Endodermal cell (in vitro differentiated cells): ENCODE data around the gene ANKRD35. TPM values are rescaled to one million over a fixed set of nuclear protein-coding genes. Genes with fewer than 3 reads are reported as not detected.
"Not testable (repeated sequence)": the region's sequence is repeated elsewhere in the genome, so short reads cannot be mapped to it uniquely, and the experiment has no call there.

Experiments
- DNase-seq: peaks from one replicate; pipeline ENCODE4 v3.0.0-alpha.2; 2017
- H3K27ac ChIP-seq: 2 replicates; pipeline ENCODE4 v1.5.1; 2013; ENCODE audit warnings: mild to moderate bottlenecking, low read depth, low read length, moderate library complexity
- H3K27me3 ChIP-seq: 2 replicates; pipeline ENCODE4 v1.6.1; 2013; ENCODE audit warnings: mild to moderate bottlenecking, low read length, moderate library complexity; ENCODE audit not compliant: insufficient read depth, control insufficient read depth, poor library complexity, severe bottlenecking
- H3K36me3 ChIP-seq: 2 replicates; pipeline ENCODE4 v1.7.0; 2013; ENCODE audit warnings: mild to moderate bottlenecking, low read length, moderate library complexity; ENCODE audit not compliant: control insufficient read depth, insufficient read depth
- H3K4me1 ChIP-seq: one replicate; pipeline ENCODE4 v1.7.0; 2013; ENCODE audit warnings: low read length; ENCODE audit not compliant: control insufficient read depth, insufficient read depth
- H3K4me3 ChIP-seq: 2 replicates; pipeline ENCODE4 v1.5.1; 2013; ENCODE audit warnings: mild to moderate bottlenecking, low read length, moderate library complexity
- H3K9ac ChIP-seq: 2 replicates; pipeline ENCODE4 v1.6.1; 2013; ENCODE audit warnings: mild to moderate bottlenecking, low read length, moderate library complexity; ENCODE audit not compliant: poor library complexity, severe bottlenecking; ENCODE audit errors: extremely low read depth
- H3K9me3 ChIP-seq: 2 replicates; pipeline ENCODE4 v1.6.1; 2013; ENCODE audit warnings: mild to moderate bottlenecking, low read length, moderate library complexity; ENCODE audit not compliant: control insufficient read depth
- H3K27ac Mint-ChIP-seq: 2 replicates; pipeline ENCODE4 v1.8.0; 2020; ENCODE audit warnings: mixed read lengths
- H3K27me3 Mint-ChIP-seq: 2 replicates; pipeline ENCODE4 v1.8.0; 2021; ENCODE audit warnings: mild to moderate bottlenecking, mixed read lengths; ENCODE audit not compliant: insufficient read depth
- H3K36me3 Mint-ChIP-seq: 2 replicates; pipeline ENCODE4 v1.8.0; 2020; ENCODE audit warnings: low read depth, mixed read lengths
- H3K4me1 Mint-ChIP-seq: 2 replicates; pipeline ENCODE4 v1.8.0; 2020; ENCODE audit warnings: mixed read lengths
- H3K4me3 Mint-ChIP-seq: 2 replicates; pipeline ENCODE4 v1.8.0; 2020; ENCODE audit warnings: mild to moderate bottlenecking, moderate library complexity, mixed read lengths
- H3K9me3 Mint-ChIP-seq: 2 replicates; pipeline ENCODE4 v1.8.0; 2020; ENCODE audit warnings: mild to moderate bottlenecking, mixed read lengths
- CTCF ChIP-seq: fragments of 200-600 bp; sonication (generic); conservative IDR thresholded peaks from 2 replicates; pipeline ENCODE4 v1.5.0; 2021; ENCODE audit warnings: antibody characterized with exemption, mild to moderate bottlenecking
- WGBS, 2 experiments: methylation state at CpG; one replicate each; pipeline versions ENCODE4 v1.1.5 to v1.1.7; 2013; ENCODE audit warnings: missing lambda C conversion rate in 2 of 2, mixed read lengths in 1 of 2; ENCODE audit not compliant: insufficient coverage in 1 of 2, insufficient read length in 1 of 2; 5-methylcytosine and 5-hydroxymethylcytosine counted together
- total RNA-seq, 2 donors: library from RNA; stranded (reverse); fragmentation: NEBNext Ultra II Directional in 1 of 2; extraction: Animal tissue kit (Norgen Biotek cat#: 25700) in 1 of 2; gene quantifications; 2 replicates in 1 of 2; 3 replicates in 1 of 2; pipeline ENCODE4 v1.2.1, GENCODE V29; 2021

ANKRD35 gene
- total RNA-seq, 2 donors from 2014 or later, result 0.88 to 1.4 TPM

DNA sequence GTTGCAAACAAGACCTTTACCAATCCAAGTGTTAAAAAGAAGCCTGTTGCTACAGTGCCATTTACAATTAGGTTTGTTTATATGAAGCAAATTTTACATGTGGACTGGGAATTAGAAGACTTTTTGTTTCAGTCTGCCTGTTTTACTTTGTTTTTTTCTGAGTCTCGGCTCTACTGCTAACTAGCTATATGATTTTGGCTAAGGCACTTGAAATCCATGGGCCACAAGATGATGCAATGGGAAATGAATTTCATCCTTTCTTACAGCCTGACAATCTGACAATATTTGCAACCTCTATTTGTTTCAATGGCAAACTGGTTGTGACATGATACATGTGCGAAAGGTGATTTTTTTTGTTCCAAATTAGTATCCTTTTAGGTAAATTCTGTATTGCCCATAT is 36.6 kb upstream of the ANKRD35 start:
- H3K27ac Mint-ChIP-seq, result no peak overlapping the region
- peaks cover 10% of the 10 kb centered on the region for H3K36me3 Mint-ChIP-seq
- no peak overlapping the region for H3K4me3 Mint-ChIP-seq
- TF ChIP-seq CTCF, result no peak
- H3K27me3 Mint-ChIP-seq, result no peaks in the 10 kb centered on the region
- peaks cover 8% of the 10 kb centered on the region for H3K4me1 ChIP-seq
- peaks cover 24% of the 10 kb centered on the region for H3K4me1 Mint-ChIP-seq
- H3K9me3 Mint-ChIP-seq, result no peaks in the 10 kb centered on the region
- no peak overlapping the region for H3K27ac ChIP-seq
- no peaks in the 10 kb centered on the region for H3K27me3 ChIP-seq
- no peaks in the 10 kb centered on the region for H3K9me3 ChIP-seq
- 92 to 100% methylated on average over 2 of the region's 2 CpGs for WGBS, 2 experiments
- no peak overlapping the region for H3K4me3 ChIP-seq
- DNase-seq, result no peak
- no peak overlapping the region for H3K9ac ChIP-seq
- H3K36me3 ChIP-seq, result peaks cover 31% of the 10 kb centered on the region

GRCh38 chr1:145920297-145920696 is 34.6 kb upstream of the ANKRD35 start:
- H3K27me3 Mint-ChIP-seq, H3K27me3 ChIP-seq, H3K27ac Mint-ChIP-seq, H3K4me1 ChIP-seq, H3K27ac ChIP-seq, H3K9me3 Mint-ChIP-seq, H3K9ac ChIP-seq, H3K9me3 ChIP-seq, DNase-seq: not testable (repeated sequence)
- Histone ChIP-seq H3K36me3 (peaks cover 33% of the 10 kb centered on the region), H3K4me3 (peak overlapping the region; percentile 85)
- H3K4me1 Mint-ChIP-seq, result peaks cover 24% of the 10 kb centered on the region
- no CpG with 5 or more reads among the region's 4 CpGs for WGBS, 2 experiments
- peaks cover 20% of the 10 kb centered on the region for H3K36me3 Mint-ChIP-seq
- peak overlapping the region; percentile 83 for H3K4me3 Mint-ChIP-seq

- Histone ChIP-seq H3K4me3 (peak overlapping the region; percentile 85), H3K36me3 (peaks cover 39% of the 10 kb centered on the region), H3K9ac (peak overlapping the region; percentile 52), H3K27me3 (no peaks in the 10 kb centered on the region), H3K9me3 (no peaks in the 10 kb centered on the region), H3K27ac (no peak overlapping the region), H3K4me1 (peaks cover 8% of the 10 kb centered on the region)
- peak; percentile 87 for DNase-seq
- TF ChIP-seq CTCF, result no peak
- Mint-ChIP-seq H3K27me3 (no peaks in the 10 kb centered on the region), H3K27ac (peak overlapping the region; percentile 94), H3K4me3 (peak overlapping the region; percentile 83), H3K9me3 (no peaks in the 10 kb centered on the region), H3K36me3 (peaks cover 26% of the 10 kb centered on the region), H3K4me1 (peaks cover 24% of the 10 kb centered on the region)
- 11 to 12% methylated on average over 19 to 33 of the region's 33 CpGs for WGBS, 2 experiments
Measured at GRCh38 chr1:145918992-145919939, 33.6 kb upstream of the ANKRD35 start.
